Kidney epithelial cell (primary cell): ENCODE measurements around the gene GNA12. TPM values are rescaled to one million over a fixed set of nuclear protein-coding genes. Genes with fewer than 3 reads are reported as not detected.
"Not testable (repeated sequence)": the region's sequence is repeated elsewhere in the genome, so short reads cannot be mapped to it uniquely, and the experiment has no call there.

Experiments used
- DNase-seq: peaks from one replicate; pipeline ENCODE4 v3.0.0-alpha.2; 2010; ENCODE audit warnings: low read depth
- H3K27me3 ChIP-seq: 2 replicates; pipeline ENCODE4 v1.6.0; 2011; ENCODE audit warnings: low read length; ENCODE audit not compliant: control insufficient read depth, insufficient read depth
- H3K36me3 ChIP-seq: 2 replicates; pipeline ENCODE4 v1.5.1; 2011; ENCODE audit warnings: low read length; ENCODE audit not compliant: control insufficient read depth, insufficient read depth
- H3K4me3 ChIP-seq: 2 replicates; pipeline ENCODE4 v1.5.1; 2011; ENCODE audit warnings: low read depth, mild to moderate bottlenecking, control low read depth, low read length
- total RNA-seq: library from RNA; depleted of rRNA; stranded (reverse); fragments of >200 nt; gene quantifications from 2 replicates; pipeline ENCODE4 v1.2.3, GENCODE V29; 2015
- TF ChIP-seq, protein P1 (sequence below): IDR thresholded peaks from 2 replicates; pipeline ENCODE4 v1.5.1; 2011; ENCODE audit warnings: mild to moderate bottlenecking, moderate library complexity, low read length, control low read depth, inconsistent platforms; ENCODE audit not compliant: insufficient read depth, poor library complexity, severe bottlenecking

GNA12 gene
- total RNA-seq, 1 donor from 2014 or later, result 40.7 TPM

DNA sequence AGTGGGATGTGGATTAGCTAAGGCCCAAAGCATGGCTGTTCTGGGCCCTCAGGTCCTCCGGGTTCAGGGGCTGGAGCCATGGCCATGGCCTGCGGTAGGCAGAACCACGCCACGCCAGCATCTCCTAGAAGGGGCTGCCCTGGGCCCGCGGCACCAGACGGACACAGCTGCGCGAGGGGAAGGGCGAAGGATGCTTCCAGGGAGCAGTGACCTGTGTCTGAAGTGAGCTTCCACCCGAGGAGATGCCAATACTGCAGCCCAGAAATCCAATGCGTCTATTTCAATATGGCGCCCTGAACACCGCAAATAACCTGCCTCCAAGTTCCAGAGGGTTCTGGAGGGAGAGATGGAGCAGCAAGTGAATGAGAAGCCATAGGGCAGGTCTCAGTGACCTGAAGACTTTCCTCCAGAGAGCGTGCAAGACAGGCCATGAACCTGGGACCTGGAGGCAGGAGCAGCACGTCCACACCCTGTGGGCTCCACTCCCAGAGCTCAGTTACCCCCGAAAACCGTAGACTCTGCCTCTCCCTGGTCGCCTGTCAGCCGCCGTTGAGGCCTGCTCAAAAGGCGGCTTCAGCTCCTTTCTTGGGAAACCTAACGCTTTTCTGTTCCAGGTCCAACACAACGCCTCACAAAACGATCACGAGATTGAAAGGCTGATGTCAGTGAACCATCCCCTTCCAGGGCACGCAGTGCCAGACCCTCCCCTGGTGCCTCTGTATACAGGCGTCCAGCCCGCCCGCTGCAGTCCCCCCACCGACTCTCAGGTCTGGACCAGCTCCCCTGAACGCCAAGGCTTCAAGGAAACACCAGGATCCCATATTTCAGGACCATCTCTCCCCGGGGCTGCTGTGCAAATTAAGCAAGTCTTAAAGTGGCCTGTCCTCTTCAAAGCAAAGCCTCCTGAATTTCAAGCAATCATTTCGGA lies 118.7 kb downstream of the GNA12 start:
- no peaks in the 10 kb centered on the region for H3K36me3 ChIP-seq
- DNase-seq, result no peak
- TF ChIP-seq, protein P1, sequence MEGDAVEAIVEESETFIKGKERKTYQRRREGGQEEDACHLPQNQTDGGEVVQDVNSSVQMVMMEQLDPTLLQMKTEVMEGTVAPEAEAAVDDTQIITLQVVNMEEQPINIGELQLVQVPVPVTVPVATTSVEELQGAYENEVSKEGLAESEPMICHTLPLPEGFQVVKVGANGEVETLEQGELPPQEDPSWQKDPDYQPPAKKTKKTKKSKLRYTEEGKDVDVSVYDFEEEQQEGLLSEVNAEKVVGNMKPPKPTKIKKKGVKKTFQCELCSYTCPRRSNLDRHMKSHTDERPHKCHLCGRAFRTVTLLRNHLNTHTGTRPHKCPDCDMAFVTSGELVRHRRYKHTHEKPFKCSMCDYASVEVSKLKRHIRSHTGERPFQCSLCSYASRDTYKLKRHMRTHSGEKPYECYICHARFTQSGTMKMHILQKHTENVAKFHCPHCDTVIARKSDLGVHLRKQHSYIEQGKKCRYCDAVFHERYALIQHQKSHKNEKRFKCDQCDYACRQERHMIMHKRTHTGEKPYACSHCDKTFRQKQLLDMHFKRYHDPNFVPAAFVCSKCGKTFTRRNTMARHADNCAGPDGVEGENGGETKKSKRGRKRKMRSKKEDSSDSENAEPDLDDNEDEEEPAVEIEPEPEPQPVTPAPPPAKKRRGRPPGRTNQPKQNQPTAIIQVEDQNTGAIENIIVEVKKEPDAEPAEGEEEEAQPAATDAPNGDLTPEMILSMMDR, result no peak
- H3K4me3 ChIP-seq, result no peak overlapping the region
- H3K27me3 ChIP-seq, result no peaks in the 10 kb centered on the region

- DNase-seq, result no peak
- Histone ChIP-seq H3K36me3 (no peaks in the 10 kb centered on the region), H3K4me3 (no peak overlapping the region), H3K27me3 (no peaks in the 10 kb centered on the region)
- TF ChIP-seq, protein P1, result no peak
Measured at GRCh38 chr7:2724453-2725177, 119.5 kb downstream of the GNA12 start.

GRCh38 chr7:2724036-2724435 lies 120.1 kb downstream of the GNA12 start:
- H3K27me3 ChIP-seq, DNase-seq, H3K36me3 ChIP-seq, H3K4me3 ChIP-seq: not testable (repeated sequence)

GRCh38 chr7:2723138-2723850 lies 120.8 kb downstream of the GNA12 start:
- DNase-seq, result no peak
- TF ChIP-seq, protein P1, result no peak
- no peaks in the 10 kb centered on the region for H3K36me3 ChIP-seq
- no peak overlapping the region for H3K4me3 ChIP-seq
- no peaks in the 10 kb centered on the region for H3K27me3 ChIP-seq

DNA sequence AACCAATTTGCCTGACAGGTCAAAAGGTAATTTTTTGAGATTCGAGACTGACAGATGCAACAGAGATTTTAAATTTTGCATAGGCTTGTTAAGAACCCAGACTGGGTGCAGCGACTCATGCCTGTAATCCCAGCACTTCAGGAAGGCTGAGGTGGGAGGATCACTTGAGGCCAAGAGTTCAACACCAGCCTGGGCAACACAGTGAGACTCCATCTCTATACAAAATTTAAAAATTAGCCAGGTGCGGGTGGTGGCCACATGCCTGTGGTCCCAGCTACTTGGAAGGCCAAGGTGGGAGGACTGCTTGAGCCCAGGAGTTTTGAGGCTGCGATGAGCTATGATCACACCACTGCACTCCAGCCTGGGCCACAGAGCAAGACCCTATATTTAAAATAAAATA lies 121.5 kb downstream of the GNA12 start:
- TF ChIP-seq, protein P1, result no peak
- Histone ChIP-seq H3K27me3 (no peaks in the 10 kb centered on the region), H3K4me3 (no peak overlapping the region), H3K36me3 (no peaks in the 10 kb centered on the region)
- DNase-seq, result no peak

GRCh38 chr7:2721842-2722241 lies 122.3 kb downstream of the GNA12 start:
- TF ChIP-seq, protein P1, result no peak
- H3K4me3 ChIP-seq, result no peak overlapping the region
- no peak for DNase-seq
- H3K27me3 ChIP-seq, result no peaks in the 10 kb centered on the region
- H3K36me3 ChIP-seq, result no peaks in the 10 kb centered on the region
